H1 (cell line): ENCODE results near the gene DOCK1. TPM values are rescaled to one million over a fixed set of nuclear protein-coding genes. Genes with fewer than 3 reads are reported as not detected.

Experiments used
- EP300 ChIP-seq, 2 experiments: IDR thresholded peaks; 1 replicate in 1 of 2; 2 replicates in 1 of 2; pipeline ENCODE4 v1.6.1; 2011 to 2012; ENCODE audit warnings: low read depth in 2 of 2, low read length in 2 of 2, mild to moderate bottlenecking in 2 of 2, borderline replicate concordance in 1 of 2, inconsistent platforms in 1 of 2, moderate library complexity in 1 of 2
- EZH2 ChIP-seq: fragments of 200-600 bp; sonication (generic); IDR thresholded peaks from 2 replicates; pipeline ENCODE4 v1.7.1; 2012; ENCODE audit warnings: low read depth, mild to moderate bottlenecking, moderate library complexity, low read length, inconsistent platforms; ENCODE audit not compliant: severe bottlenecking
- FOSL1 ChIP-seq: IDR thresholded peaks from 2 replicates; pipeline ENCODE4 v1.6.1; 2011; ENCODE audit warnings: mild to moderate bottlenecking, low read depth, low read length, moderate library complexity; ENCODE audit not compliant: insufficient read depth
- HDAC2 ChIP-seq, 2 experiments: fragments of 300-600 bp in 1 of 2; sonication (generic) in 1 of 2; IDR thresholded peaks; 2 replicates each; pipeline ENCODE4 v1.6.1; 2011 to 2012; ENCODE audit warnings: low read depth in 2 of 2, low read length in 2 of 2, mild to moderate bottlenecking in 2 of 2, moderate library complexity in 2 of 2, borderline replicate concordance in 1 of 2, inconsistent platforms in 1 of 2
- MAFK ChIP-seq: IDR thresholded peaks from 2 replicates; pipeline ENCODE4 v1.6.1; 2012; ENCODE audit warnings: low read depth, mild to moderate bottlenecking, improper control_type of control experiment, low read length
- TAF1 ChIP-seq: IDR thresholded peaks from 2 replicates; pipeline ENCODE4 v1.6.1; 2011; ENCODE audit warnings: mild to moderate bottlenecking, low read depth, low read length
- ZNF274 ChIP-seq: IDR thresholded peaks from 2 replicates; pipeline ENCODE4 v1.7.0; 2012; ENCODE audit warnings: low read length, borderline replicate concordance; ENCODE audit errors: extremely low read depth
- polyA plus RNA-seq, 7 experiments: library from polyadenylated mRNA; depleted of rRNA in 3 of 7; stranded (reverse) in 5 of 7; unstranded in 2 of 7; fragments of >200 nt in 5 of 7; fragments of 200-250 nt in 2 of 7; gene quantifications; 1 replicate in 5 of 7; 2 replicates in 1 of 7; 4 replicates in 1 of 7; pipeline versions ENCODE4 v1.2.1 to v1.2.3, GENCODE V29; 2011 to 2013; ENCODE audit warnings: missing spikeins in 2 of 7, mixed read lengths in 2 of 7
- total RNA-seq: library from RNA; stranded (reverse); fragmentation: NEBNext Ultra II Directional; extraction: Animal tissue kit (Norgen Biotek cat#: 25700); gene quantifications from 2 replicates; pipeline ENCODE4 v1.2.1, GENCODE V29; 2021

Gene DOCK1
- total and polyA plus RNA-seq, 2 of the 8 experiments (the other 6 are each of a cell fraction or from before 2014, with no cell fraction given), result 11.6 to 53.0 TPM

GRCh38 chr10:127424594-127425264 lies 519.5 kb downstream of the DOCK1 start (continued):
- TF ChIP-seq EZH2 (no peak), EP300 (IDR thresholded peaks at IDR 0.05; ENCODE audit: borderline replicate concordance in 1 of 2, low read depth in 2 of 2, low read length in 2 of 2) (no peak), MAFK (no peak), FOSL1 (no peak), ZNF274 (no peak), HDAC2 (IDR thresholded peaks at IDR 0.05; ENCODE audit: borderline replicate concordance in 1 of 2, low read depth in 2 of 2, low read length in 2 of 2) (no peak), TAF1 (no peak)
